GM12873 (cell line): ENCODE measurements around the gene RNASE7.

ENCODE experiments used
- CTCF ChIP-seq: IDR thresholded peaks from 2 replicates; pipeline ENCODE4 v1.5.1; 2012; ENCODE audit warnings: low read depth, mild to moderate bottlenecking, moderate library complexity, low read length, control low read depth; ENCODE audit not compliant: insufficient read depth; ENCODE audit errors: missing control alignments

Gene RNASE7

DNA sequence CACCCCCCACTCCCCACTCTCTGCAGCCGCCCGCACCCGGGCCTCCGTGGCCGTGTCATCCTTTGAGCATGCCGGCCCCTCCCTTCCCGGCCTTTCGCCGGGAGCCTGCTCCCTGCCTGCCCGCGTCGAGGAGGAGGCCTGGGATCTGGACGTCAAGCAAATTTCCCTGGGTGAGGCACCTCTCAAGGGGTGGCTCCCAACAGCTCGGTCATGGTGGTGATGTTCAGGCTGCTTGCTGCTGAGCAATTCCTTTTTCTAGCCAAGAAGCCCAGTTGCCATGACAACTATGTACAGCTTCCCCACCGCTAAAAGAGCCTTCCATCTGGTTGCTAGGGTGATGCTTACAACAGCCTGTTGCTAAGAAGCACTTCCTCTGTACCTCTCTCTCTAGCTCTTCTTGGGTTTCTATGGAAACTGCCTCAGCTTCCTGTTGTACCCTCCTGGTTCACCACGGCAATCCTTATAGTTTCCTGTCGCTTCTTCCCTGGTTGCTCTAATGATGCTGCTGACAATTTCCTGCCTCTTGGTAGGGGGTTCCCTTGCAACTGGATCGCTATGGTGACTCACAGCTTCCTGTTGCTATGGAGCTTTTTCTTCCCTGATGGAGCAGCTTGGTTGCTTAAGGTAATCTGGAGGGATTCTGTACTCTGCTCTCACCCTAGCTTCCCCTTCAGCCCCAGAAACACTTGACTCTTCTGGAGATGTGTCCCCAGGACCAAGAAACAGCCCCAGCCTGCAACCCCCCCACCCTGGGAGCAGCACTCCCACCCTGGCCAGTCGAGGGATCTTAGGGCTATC, 45.3 kb downstream of the RNASE7 start:
- TF ChIP-seq CTCF = no peak

DNA sequence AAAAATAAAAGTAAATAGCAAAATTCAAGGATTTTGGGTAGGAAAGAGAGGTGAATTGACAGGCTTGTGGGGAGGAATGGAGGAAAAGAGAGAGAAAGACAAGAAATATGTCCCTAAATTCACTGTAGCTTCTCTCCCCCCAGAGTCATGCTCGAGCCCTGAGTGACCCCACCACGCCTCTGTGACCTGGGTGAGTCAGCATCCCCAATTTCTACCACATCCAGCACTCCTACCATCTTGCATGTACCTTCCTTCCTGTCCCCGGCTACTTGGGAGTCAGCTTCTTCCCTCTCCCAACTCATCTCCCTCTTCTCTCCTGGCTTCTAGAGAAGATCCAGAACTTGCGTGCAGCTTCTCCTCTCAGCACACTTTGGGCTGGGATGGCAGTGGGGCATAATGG, 46.5 kb downstream of the RNASE7 start:
- no peak for TF ChIP-seq CTCF

DNA sequence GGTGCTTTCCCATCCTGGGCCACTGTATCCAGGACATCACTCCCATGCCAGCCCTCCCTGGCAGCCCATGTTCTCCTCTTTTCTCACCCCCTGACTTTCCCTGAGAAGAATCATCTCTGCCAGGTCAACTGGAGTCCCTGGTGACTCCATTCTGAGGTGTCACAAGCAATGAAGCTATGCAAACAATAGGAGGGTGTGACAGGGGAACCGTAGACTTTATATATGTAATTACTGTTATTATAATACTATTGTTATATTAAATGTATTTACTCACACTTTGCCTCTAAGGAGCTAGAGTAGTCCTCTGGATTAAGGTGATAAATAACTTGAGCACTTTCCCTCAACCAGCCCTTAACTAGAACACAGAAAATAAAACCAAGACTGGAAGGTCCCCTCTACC, 47.1 kb downstream of the RNASE7 start:
- no peak for TF ChIP-seq CTCF

DNA sequence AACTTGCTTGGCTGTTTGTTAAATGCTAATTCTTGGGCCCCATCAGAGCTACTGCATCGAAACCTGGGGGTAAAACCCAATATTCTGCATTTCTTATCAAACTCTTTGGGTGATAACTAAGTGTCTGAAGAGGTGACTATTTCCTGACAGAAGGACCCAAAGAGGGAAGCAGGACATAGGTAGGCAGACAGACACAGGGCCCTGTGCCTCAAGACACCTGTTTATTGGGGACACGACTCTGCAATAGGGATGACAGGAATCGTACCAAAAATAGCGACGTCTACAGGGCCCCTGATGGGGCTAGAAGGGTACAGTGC, 47.7 kb downstream of the RNASE7 start:
- TF ChIP-seq CTCF = no peak

GRCh38 chr14:21090194-21090939, 48.2 kb downstream of the RNASE7 start:
- TF ChIP-seq CTCF = peak; percentile 50

DNA sequence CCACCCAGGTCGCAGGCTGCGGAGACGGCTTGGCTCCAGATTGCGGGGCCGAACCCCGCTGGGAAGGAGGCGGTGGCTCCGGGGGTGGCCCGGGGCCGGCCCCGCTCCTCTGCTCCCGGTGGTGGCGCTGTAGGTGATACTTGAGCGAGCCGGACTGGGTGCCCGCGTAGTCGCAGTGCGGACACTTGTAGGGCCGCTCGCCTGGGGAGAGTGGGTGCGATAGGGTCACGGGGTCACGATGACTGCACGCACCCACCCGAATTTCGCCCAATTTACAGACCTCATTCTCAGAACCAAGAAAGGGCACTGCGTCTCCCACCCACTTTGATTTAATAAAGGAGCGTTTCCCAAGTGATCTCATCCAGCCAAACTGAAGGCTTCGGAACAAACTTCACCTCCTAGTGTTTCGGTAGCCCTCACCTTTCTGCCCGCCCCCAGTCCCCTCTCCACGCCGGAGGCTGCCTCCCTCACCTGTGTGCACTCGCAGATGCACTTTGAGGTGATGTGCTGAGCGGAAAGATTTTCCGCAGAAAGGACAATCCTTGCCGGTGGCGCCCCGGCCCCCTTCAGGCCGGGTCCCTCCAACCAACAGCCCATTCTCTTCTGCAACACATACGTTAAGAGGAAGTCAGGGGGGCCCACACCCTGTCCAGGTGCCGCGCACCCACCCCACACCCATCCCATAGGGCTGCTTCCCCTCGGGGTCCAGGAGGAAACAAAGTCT, 48.9 kb downstream of the RNASE7 start:
- TF ChIP-seq CTCF = no peak

DNA sequence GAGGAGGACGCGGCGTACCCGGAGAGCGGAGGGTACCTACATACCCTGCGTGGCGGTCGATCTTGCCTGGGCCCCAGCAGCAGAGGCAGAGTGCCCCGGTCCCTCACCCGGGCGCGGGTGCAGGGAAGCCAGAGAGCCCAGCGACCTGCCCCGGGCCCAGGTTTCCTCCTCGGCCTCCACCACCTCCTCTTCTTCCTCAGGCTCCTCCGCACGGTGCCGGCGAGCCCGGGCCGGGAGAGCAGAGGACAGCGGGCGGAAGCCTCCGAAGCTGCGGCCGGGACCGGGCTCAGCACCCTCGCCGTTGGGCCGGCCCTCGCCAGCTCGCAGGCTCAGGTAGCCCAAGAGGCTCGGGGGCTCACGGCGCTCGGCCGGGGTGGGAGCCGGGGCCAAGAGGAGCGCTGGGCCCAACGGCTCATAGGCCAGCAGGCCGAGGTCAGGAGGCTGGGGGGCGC, 49.7 kb downstream of the RNASE7 start:
- no peak for TF ChIP-seq CTCF
